Hepatocyte (in vitro differentiated cells): ENCODE data around the gene NODAL.

Experiments
- CTCF ChIP-seq: fragments of 200-600 bp; sonication (generic); IDR thresholded peaks from 2 replicates; pipeline ENCODE4 v1.5.1; 2016; ENCODE audit warnings: antibody characterized with exemption, mild to moderate bottlenecking; ENCODE audit not compliant: poor library complexity
- EZH2 ChIP-seq: fragments of 200-600 bp; sonication (generic); IDR thresholded peaks from 2 replicates; pipeline ENCODE4 v1.6.1; 2016; ENCODE audit warnings: antibody characterized with exemption, mild to moderate bottlenecking, borderline replicate concordance
- EZH2phosphoT487 ChIP-seq: fragments of 200-600 bp; sonication (generic); IDR thresholded peaks from one replicate; pipeline ENCODE4 v1.6.1; 2018; ENCODE audit warnings: antibody characterized with exemption, mild to moderate bottlenecking, low read depth, moderate library complexity; ENCODE audit not compliant: unreplicated experiment, severe bottlenecking

GRCh38 chr10:70465278-70465677, 23.8 kb upstream of the NODAL start:
- TF ChIP-seq EZH2 (no peak), CTCF (no peak), EZH2phosphoT487 (no peak)
